Sigmoid colon (tissue), 7 donors: ENCODE results near the gene ZNF219. TPM values are rescaled to one million over a fixed set of nuclear protein-coding genes. Genes with fewer than 3 reads are reported as not detected.

ENCODE experiments used
- DNase-seq: peaks from one replicate; pipeline ENCODE4 v3.0.0-alpha.2; 2019
- H3K27ac ChIP-seq, 4 donors: fragments of 200-600 bp; sonication (generic); one replicate each; pipeline ENCODE4 v1.5.1; 2016 to 2019; ENCODE audit warnings: mild to moderate bottlenecking in 1 of 4
- H3K27me3 ChIP-seq, 3 donors: fragments of 200-600 bp; sonication (generic); one replicate each; pipeline ENCODE4 v1.5.1; 2019; ENCODE audit warnings: mild to moderate bottlenecking in 1 of 3
- H3K36me3 ChIP-seq, 4 donors: fragments of 200-600 bp; sonication (generic); one replicate each; pipeline ENCODE4 v1.5.1; 2016 to 2019
- H3K4me1 ChIP-seq, 4 donors: fragments of 200-600 bp; sonication (generic); one replicate each; pipeline ENCODE4 v1.5.1; 2017 to 2019
- H3K4me3 ChIP-seq, 4 donors: fragments of 200-600 bp; sonication (generic); one replicate each; pipeline ENCODE4 v1.5.1; 2017 to 2019; ENCODE audit warnings: mild to moderate bottlenecking in 2 of 4, moderate library complexity in 1 of 4
- H3K9me3 ChIP-seq, 4 donors: fragments of 200-600 bp in 3 of 4; sonication (generic) in 3 of 4; one replicate each; pipeline versions ENCODE4 v1.5.1 to v1.6.1; 2013 to 2019
- EP300 ChIP-seq, 4 donors: sonication (generic); formaldehyde crosslinking; IDR thresholded peaks; one replicate each; pipeline ENCODE4 v1.6.1; 2017; ENCODE audit warnings: antibody characterized with exemption in 4 of 4
- POLR2A ChIP-seq, 2 donors: fragments of 450-650 bp; IDR thresholded peaks; one replicate each; pipeline ENCODE4 v1.6.1; 2016; ENCODE audit warnings: antibody characterized with exemption in 2 of 2, mild to moderate bottlenecking in 2 of 2, moderate library complexity in 2 of 2
- POLR2AphosphoS5 ChIP-seq, 4 donors: sonication (generic); formaldehyde crosslinking; IDR thresholded peaks; one replicate each; pipeline ENCODE4 v1.6.1; 2017; ENCODE audit warnings: antibody characterized with exemption in 4 of 4
- WGBS, 2 donors: extraction: QIAGEN DNeasy Blood & Tissue Kit; methylation state at CpG; one replicate each; pipeline ENCODE4 v1.1.7; 2013; 5-methylcytosine and 5-hydroxymethylcytosine counted together
- intact Hi-C: fragments of 100-400 bp; cut with DNase I; formaldehyde crosslinking; loops from one replicate; pipeline ENCODE4 v1.15.1; 2023
- polyA plus RNA-seq, 3 donors: library from polyadenylated mRNA; stranded (reverse); fragments of 200-250 nt; gene quantifications; one replicate each; pipeline ENCODE4 v1.2.3, GENCODE V29; 2013
- total RNA-seq, 4 donors: library from RNA; depleted of rRNA; stranded (reverse); fragments of >200 nt; gene quantifications; one replicate each; pipeline ENCODE4 v1.1.0, GENCODE V29; 2016
- TF ChIP-seq, protein P1 (sequence below), 4 experiments: fragments of 450-650 bp in 3 of 4; fragments of 200-600 bp in 1 of 4; IDR thresholded peaks; one replicate each; pipeline ENCODE4 v1.5.1; 2016 to 2019; ENCODE audit warnings: antibody characterized with exemption in 4 of 4, mild to moderate bottlenecking in 3 of 4, moderate library complexity in 2 of 4
- donor health status: healthy with polysubstance abuse.
- donor health status: Bipolar disorder and iron deficiency.
- donor health status: healthy.

Gene ZNF219
- total and polyA plus RNA-seq, 7 donors = 27.6 to 89.7 (median 48.2) TPM

DNA sequence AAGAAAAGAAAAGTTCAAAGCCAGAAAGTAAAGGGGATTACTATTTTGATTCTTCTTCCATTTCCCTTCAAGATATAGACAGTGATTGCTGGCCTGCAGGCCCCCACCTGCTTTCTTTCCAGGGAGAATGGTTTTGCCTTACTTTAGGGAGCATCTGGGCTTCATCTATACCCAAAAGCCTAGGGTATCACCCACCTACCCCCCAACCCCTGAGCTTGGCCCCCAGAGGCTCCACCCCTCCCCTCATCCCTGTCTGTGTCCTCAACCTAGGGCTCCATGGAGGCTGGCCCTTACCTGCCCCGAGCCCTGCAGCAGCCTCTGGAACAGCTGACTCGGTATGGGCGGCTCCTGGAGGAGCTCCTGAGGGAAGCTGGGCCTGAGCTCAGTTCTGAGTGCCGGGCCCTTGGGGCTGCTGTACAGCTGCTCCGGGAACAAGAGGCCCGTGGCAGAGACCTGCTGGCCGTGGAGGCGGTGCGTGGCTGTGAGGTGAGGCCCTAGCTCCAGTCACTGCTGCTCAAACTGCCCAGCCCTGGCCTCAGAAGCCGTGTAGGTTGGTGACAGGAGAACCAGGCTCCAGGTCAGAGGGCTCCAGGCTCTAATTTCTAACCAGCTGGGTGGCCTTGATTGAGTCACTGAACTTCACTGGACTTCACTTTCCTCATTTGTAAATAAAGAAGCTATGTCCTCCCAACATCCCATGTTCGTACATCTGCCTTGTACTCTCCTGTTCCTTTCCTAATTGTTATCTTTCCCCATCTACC, 14.7 kb downstream of the ZNF219 start:
- H3K27ac ChIP-seq = peak overlapping the region in 1 of 4 donors; percentile 66
- no peak overlapping the region for H3K4me3 ChIP-seq
- DNase-seq = no peak
- H3K4me1 ChIP-seq = peaks cover 0 to 24% (median 21%) of the 10 kb centered on the region in 4 donors
- WGBS, 2 donors = 86 to 89% methylated on average over 11 of the region's 11 CpGs
- TF ChIP-seq, protein P1, sequence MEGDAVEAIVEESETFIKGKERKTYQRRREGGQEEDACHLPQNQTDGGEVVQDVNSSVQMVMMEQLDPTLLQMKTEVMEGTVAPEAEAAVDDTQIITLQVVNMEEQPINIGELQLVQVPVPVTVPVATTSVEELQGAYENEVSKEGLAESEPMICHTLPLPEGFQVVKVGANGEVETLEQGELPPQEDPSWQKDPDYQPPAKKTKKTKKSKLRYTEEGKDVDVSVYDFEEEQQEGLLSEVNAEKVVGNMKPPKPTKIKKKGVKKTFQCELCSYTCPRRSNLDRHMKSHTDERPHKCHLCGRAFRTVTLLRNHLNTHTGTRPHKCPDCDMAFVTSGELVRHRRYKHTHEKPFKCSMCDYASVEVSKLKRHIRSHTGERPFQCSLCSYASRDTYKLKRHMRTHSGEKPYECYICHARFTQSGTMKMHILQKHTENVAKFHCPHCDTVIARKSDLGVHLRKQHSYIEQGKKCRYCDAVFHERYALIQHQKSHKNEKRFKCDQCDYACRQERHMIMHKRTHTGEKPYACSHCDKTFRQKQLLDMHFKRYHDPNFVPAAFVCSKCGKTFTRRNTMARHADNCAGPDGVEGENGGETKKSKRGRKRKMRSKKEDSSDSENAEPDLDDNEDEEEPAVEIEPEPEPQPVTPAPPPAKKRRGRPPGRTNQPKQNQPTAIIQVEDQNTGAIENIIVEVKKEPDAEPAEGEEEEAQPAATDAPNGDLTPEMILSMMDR (IDR thresholded peaks at IDR 0.05) = no peak
- no peak for TF ChIP-seq POLR2A (IDR thresholded peaks at IDR 0.05)
- no peak for TF ChIP-seq EP300 (IDR thresholded peaks at IDR 0.05)
- no peak for TF ChIP-seq POLR2AphosphoS5 (IDR thresholded peaks at IDR 0.05)
- intact Hi-C loops = no loop called here
- no peaks in the 10 kb centered on the region for H3K27me3 ChIP-seq
- no peaks in the 10 kb centered on the region for H3K9me3 ChIP-seq
- peaks cover 22 to 91% (median 44%) of the 10 kb centered on the region in 4 donors for H3K36me3 ChIP-seq

DNA sequence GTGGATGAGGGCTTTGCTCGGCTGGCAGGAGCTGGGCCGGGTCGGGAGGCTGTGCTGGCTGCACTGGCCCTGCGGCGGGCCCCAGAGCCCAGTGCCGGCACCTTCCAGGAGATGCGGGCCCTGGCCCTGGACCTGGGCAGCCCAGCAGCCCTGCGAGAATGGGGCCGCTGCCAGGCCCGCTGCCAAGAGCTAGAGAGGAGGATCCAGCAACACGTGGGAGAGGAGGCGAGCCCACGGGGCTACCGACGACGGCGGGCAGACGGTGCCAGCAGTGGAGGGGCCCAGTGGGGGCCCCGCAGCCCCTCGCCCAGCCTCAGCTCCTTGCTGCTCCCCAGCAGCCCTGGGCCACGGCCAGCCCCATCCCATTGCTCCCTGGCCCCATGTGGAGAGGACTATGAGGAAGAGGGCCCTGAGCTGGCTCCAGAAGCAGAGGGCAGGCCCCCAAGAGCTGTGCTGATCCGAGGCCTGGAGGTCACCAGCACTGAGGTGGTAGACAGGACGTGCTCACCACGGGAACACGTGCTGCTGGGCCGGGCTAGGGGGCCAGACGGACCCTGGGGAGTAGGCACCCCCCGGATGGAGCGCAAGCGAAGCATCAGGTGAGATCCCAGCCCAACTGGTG, 16.8 kb downstream of the ZNF219 start:
- intact Hi-C loops = no loop called here
- 90% methylated on average over 30 of the region's 30 CpGs for WGBS, 2 donors
- TF ChIP-seq EP300 (IDR thresholded peaks at IDR 0.05) (no peak), POLR2A (IDR thresholded peaks at IDR 0.05) (no peak), POLR2AphosphoS5 (IDR thresholded peaks at IDR 0.05) (no peak)
- TF ChIP-seq, protein P1 (IDR thresholded peaks at IDR 0.05) = no peak
- peaks cover 22 to 100% (median 55%) of the 10 kb centered on the region in 4 donors for H3K36me3 ChIP-seq
- H3K27ac ChIP-seq = no peak overlapping the region
- H3K4me3 ChIP-seq = no peak overlapping the region
- DNase-seq = no peak
- H3K9me3 ChIP-seq = no peaks in the 10 kb centered on the region
- peaks cover 0 to 18% (median 14%) of the 10 kb centered on the region in 4 donors for H3K4me1 ChIP-seq
- H3K27me3 ChIP-seq = no peaks in the 10 kb centered on the region

DNA sequence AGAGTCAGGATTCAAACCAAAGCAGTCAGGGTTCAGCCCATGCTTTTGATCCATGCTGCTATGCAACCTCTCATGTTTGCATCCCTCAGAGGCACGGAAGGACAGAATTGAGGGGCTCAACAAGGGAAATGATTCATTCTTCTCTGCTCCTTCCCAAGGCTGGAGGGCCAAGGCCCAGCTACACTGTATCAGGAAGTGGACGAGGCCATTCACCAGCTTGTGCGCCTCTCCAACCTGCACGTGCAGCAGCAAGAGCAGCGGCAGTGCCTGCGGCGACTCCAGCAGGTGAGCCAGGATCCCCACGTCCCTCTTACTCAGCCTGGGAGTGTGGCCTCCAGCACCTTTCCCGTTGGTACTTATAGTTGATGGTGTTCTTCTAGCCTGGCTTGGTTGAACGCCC, 19.7 kb downstream of the ZNF219 start:
- H3K36me3 ChIP-seq = peaks cover 22 to 99% (median 71%) of the 10 kb centered on the region in 4 donors

DNA sequence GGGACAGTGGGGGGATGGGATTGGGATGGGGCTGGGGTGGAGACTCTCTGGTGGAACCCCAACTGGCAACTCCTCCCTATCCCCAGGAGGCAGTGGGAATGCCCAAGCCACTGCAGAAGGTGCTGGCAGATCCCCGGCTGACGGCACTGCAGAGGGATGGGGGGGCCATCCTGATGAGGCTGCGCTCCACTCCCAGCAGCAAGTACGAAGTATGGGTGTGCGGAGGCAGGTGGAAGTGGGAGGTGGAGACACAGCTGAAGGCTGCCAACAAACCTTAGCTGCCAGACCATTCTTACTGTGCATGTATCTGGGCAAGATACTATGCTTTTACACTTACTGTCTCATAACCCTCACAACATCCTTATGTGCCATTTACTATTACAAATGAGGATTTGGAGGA, 20.2 kb downstream of the ZNF219 start:
- Histone ChIP-seq H3K27me3 (no peaks in the 10 kb centered on the region), H3K36me3 (peaks cover 22 to 94% (median 71%) of the 10 kb centered on the region in 4 donors), H3K9me3 (no peaks in the 10 kb centered on the region), H3K4me1 (no peaks in the 10 kb centered on the region), H3K4me3 (no peak overlapping the region), H3K27ac (no peak overlapping the region)
- DNase-seq = no peak
- TF ChIP-seq EP300 (IDR thresholded peaks at IDR 0.05) = no peak
- TF ChIP-seq, protein P1 (IDR thresholded peaks at IDR 0.05) = no peak
- TF ChIP-seq POLR2AphosphoS5 (IDR thresholded peaks at IDR 0.05) = no peak
- no peak for TF ChIP-seq POLR2A (IDR thresholded peaks at IDR 0.05)
- WGBS, 2 donors = 93 to 94% methylated on average over 5 of the region's 5 CpGs
- intact Hi-C loops = no loop called here

More for the DNA sequence above, 19.7 kb downstream of the ZNF219 start:
- no peaks in the 10 kb centered on the region for H3K27me3 ChIP-seq
- H3K4me3 ChIP-seq = no peak overlapping the region
- TF ChIP-seq EP300 (IDR thresholded peaks at IDR 0.05) (no peak), POLR2AphosphoS5 (IDR thresholded peaks at IDR 0.05) (no peak), POLR2A (IDR thresholded peaks at IDR 0.05) (no peak)
- TF ChIP-seq, protein P1 (IDR thresholded peaks at IDR 0.05) = no peak
- intact Hi-C loops = no loop called here
- no peaks in the 10 kb centered on the region for H3K9me3 ChIP-seq
- no peak overlapping the region for H3K27ac ChIP-seq
- DNase-seq = no peak
- WGBS, 2 donors = 87 to 91% methylated on average over 10 of the region's 10 CpGs
- H3K4me1 ChIP-seq = no peaks in the 10 kb centered on the region
